ENCODE data around the gene SEC16B.

Gene SEC16B

DNA sequence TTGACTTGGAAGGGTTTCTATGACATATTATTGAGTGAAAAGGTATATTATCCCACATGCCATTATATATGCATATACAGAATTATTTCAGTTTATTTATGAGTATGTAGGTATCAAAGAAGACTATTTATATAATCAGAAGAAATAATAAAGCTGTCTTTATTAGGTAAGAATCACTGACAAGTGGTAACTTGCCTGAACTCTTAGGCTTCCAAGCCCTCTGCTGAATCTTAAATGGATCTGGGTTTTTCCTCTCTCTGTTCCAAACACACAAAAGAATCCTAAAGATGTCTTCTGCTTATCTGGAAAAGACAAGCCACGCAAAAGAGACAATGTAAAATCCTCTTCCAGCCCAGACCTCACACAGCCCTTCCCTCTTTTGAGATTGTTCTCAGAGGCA, 14.9 kb upstream of the SEC16B start:
- FAIRE-seq (no peak), DNase-seq (ENCODE audit: insufficient read length, low spot score) (no peak)
- TF ChIP-seq POLR2A (IDR thresholded peaks at IDR 0.05; ENCODE audit: low read depth, low read length) = no peak

DNA sequence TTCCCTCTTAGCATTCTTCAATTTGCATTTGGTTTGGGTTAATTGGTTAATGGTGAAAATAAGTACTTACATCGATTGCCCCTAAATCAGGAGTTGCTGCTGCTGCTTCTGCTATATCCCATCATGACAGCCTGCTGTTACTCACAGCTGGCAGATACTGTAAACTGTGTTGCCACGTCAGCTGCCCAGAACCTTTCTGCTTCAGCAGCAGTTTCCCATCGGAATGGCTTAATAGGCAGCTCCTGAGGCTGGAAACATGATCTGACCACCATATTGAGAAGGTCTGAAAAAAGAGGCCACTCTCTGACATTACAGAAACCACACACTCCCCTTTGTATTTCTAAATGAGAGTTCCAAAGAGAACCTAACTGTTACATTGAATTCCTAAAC, 14.3 kb upstream of the SEC16B start:
- FAIRE-seq (no peak), DNase-seq (ENCODE audit: insufficient read length, low spot score) (peak; percentile 31)
- no peak for TF ChIP-seq POLR2A (IDR thresholded peaks at IDR 0.05; ENCODE audit: low read depth, low read length)

DNA sequence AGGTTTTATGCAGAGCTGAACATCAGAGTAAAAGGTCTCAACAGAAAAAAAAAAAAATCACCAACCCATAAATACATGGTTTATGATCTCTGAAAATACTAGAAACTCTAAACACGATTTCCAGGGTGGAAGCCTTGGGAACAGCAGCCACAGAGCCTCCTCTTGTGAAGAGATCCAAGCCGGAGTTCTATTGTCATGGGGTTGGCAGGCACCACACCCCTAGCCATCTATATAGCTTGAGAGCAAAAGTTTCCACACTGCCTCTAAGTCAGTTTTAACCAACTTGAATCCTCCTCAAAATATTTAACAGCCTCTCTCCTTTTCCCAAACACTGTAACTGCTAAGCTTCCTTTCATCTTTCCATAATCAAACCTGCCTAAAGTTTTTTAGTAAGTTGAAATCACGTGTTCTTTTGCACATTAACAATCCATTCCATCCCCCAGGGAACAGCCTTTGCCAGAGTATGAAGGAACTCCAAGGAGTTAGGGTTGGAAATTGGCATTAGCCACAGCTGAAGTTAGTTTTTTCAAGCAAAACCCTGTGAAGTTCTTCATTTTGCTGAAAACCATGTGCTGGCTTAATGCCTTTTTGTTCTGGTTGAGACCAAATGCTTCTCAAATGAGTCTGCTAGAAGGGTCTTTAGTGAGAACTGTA, 13.8 kb upstream of the SEC16B start:
- DNase-seq (ENCODE audit: insufficient read length, low spot score) = no peak
- TF ChIP-seq POLR2A (IDR thresholded peaks at IDR 0.05; ENCODE audit: low read depth, low read length) = no peak
- no peak for FAIRE-seq

DNA sequence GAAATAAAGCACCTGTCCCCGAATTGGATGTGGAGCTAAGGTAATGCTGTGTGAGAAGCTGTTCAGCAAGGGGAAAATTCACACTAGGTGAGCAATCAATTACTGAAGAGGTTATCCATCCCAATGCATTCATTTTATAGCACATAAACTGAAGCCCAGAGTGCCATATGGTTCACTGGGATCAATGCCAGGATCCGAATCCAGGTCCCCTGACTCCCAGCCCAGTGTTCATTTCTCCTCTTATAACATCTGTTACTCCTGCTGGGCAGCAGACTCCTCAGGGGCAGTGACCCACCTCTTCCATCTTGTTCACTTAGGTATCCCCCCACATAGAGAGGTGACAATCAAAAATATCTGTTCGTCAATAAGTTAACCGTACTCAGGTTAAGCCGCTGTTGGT, 13.2 kb upstream of the SEC16B start:
- TF ChIP-seq POLR2A (IDR thresholded peaks at IDR 0.05; ENCODE audit: low read depth, low read length) = no peak
- FAIRE-seq (no peak), DNase-seq (ENCODE audit: insufficient read length, low spot score) (no peak)

DNA sequence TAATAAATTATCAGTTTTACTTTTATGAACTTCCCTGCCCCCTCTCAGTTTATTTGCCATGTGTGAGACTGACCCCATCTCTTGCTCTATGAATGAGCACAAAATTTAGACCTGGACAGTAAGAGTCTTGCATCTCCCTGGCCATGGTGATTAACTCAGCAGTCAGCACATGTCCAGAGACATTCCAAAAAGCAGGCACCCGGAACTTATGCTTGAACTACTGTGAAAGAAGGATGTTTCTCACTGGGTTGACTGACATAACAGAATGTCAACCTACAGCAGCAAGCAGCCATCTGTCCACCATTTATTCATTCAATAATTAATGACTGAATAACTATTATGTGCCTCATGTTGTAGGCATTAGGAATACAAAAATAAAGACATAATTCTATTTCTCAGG, 11.3 kb upstream of the SEC16B start:
- no peak for FAIRE-seq
- DNase-seq (ENCODE audit: insufficient read length, low spot score) = no peak
- no peak for TF ChIP-seq POLR2A (IDR thresholded peaks at IDR 0.05; ENCODE audit: low read depth, low read length)

DNA sequence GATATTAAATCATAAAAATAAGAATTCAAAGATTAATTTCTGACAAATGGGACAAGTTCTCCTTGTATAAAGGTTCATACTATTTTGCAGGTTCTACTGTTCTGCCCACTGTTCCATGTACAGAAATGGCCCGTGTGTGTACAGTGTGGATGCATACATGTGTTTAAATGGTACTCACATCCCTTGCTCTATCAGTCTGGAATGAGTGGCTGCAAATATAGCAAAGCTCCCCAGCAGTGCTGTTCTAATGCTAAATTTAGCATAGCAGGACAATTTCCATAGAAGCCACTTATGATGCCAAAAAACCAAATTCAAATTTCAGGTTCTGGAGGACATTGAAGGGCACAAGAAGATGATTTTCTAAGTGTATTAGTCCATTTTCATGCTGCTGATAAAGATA, 9.4 kb upstream of the SEC16B start:
- DNase-seq (ENCODE audit: insufficient read length, low spot score) = no peak
- no peak for FAIRE-seq
- no peak for TF ChIP-seq POLR2A (IDR thresholded peaks at IDR 0.05; ENCODE audit: low read depth, low read length)

DNA sequence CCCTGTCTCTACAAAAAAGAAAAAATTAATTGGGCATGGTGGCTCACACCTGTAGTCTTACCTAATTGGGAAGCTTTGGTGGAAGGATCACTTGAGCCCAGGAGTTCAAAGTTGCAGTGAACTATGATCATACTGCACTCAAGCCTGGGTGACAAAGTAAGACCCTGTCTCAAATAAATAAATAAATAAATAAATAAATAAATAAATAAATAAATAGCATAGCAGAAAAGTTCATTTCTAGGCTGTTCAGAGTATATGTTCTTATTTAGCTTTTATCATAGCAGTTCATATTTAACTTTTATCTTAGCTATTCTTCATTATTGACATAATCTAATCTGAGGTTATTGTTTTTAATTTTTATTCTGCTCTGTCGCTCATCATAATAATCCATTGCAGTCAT, 8.7 kb upstream of the SEC16B start:
- TF ChIP-seq POLR2A (IDR thresholded peaks at IDR 0.05; ENCODE audit: low read depth, low read length) = no peak
- DNase-seq (ENCODE audit: insufficient read length, low spot score) (no peak), FAIRE-seq (no peak)

DNA sequence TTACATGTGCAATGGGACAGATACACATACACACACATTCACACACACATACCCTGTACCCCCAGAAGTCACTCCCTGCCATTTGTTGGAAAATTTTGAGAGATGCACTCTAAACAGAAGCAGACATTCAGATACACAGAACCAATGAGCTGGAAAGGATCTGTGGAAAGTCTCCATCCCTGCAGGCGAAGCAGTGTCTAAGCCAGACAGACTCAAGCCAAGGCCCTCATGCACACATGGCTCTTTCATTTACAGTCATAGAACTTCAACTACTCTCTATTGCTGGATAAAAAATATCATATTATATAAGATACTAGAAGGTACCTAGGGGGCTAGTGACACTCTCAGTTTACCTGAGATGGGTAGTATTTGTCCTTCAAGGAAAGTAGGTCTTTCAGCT, 7.3 kb upstream of the SEC16B start:
- TF ChIP-seq POLR2A (IDR thresholded peaks at IDR 0.05; ENCODE audit: low read depth, low read length) = no peak
- FAIRE-seq (no peak), DNase-seq (ENCODE audit: insufficient read length, low spot score) (no peak)

DNA sequence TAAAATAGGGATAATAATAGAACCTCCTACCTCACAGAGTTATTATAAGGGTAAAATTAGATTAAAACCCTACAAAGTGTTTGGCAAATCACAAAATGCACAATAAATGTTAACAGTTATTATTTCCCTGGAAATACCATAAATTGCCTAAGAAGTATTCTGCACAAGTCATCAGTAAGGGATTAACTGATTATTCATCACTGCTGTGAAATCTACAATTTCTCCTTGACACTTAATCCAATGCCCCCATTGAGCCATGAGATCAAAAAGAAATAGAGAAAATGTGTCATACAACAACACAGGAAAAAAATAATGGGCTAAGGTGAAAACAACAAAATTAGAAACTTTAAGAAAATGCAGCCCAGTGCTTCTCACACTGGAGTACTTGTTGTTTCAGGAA, 6.7 kb upstream of the SEC16B start:
- TF ChIP-seq POLR2A (IDR thresholded peaks at IDR 0.05; ENCODE audit: low read depth, low read length) = no peak
- no peak for DNase-seq (ENCODE audit: insufficient read length, low spot score)
- FAIRE-seq = no peak

DNA sequence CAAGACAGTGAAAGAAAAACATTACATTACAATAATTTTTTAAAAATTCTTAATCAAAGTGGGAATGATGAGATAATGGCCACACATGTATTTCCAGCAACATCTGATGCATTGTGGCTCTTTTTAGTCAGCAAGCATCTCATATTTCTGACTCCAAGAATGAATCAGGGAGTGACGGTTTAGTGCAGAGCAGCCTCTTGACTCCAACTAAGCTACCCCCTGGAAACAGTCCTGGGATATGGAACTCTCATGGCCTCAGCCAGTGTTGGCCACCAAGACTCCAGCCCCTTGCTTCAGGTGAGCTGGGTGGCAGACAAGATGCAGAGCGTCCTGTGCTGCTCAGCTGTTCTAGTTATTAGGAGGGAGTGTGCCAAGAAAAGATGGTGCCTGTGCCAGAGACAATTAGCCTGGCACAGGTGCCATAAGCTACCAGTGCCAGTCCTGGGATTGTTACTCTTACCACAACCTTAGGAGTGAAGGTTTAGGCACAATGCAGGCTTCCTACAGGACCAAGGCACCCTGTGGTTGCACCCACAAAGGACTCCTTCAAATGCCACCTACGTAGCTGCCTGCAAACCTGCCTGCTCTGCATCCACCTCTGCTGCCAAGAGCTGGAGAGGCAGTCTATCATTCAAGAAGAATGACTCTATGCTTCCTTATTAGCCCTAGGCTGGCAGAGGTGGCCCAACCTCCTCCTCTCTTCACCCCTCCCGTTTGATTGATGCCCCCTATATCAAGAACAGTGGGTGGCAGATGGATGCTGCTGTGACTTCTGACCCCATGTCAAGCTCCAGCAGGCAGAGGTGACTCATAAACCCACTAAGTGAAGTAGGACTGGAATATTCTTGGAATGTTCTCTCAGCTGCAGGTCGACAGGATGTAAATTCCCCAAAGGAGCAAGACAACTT, 6.0 kb upstream of the SEC16B start:
- FAIRE-seq (no peak), DNase-seq (ENCODE audit: insufficient read length, low spot score) (peak; percentile 44)
- TF ChIP-seq POLR2A (IDR thresholded peaks at IDR 0.05; ENCODE audit: low read depth, low read length) = no peak

DNA sequence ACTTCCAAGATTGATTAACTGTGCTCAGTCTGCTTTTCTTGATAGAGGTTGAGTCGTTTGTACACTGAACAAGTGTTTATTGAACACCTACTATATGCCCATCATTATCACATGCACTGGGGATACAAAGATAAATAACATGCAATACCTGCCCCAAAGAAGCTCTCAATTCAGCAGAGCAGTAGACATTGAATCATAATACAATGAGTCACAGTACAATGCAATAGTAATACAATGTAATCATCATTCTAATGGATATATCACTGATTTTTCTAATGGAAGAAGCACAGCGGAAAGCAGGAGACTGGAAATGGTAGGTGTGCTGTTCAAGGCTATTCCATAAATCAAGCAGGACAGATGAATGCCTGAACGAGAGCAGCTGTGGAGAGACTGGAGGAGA, 3.7 kb upstream of the SEC16B start:
- DNase-seq (ENCODE audit: insufficient read length, low spot score) = no peak
- TF ChIP-seq POLR2A (IDR thresholded peaks at IDR 0.05; ENCODE audit: low read depth, low read length) = no peak
- FAIRE-seq = no peak

DNA sequence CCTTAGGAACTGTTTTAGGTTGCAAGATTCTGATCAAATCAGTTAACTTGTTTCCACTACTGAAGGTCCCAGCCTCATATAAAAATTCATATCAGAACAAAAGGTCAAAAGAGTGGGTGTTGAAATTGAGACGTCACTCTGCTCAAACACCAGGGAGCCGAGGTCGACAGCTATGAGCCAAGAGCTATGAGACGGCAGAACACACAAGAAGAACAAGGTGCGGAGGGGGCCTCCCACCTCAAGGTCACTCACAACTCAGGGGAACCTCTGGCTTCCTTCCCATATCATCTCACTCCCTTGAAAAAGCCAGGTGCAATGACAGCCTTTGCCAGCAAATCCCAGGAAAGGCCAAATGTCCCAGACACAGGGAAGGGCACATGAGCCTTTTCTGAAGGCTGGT, 749 bp downstream of the SEC16B start:
- no peak for DNase-seq (ENCODE audit: insufficient read length, low spot score)
- no peak for TF ChIP-seq POLR2A (IDR thresholded peaks at IDR 0.05; ENCODE audit: low read depth, low read length)
- no peak for FAIRE-seq

DNA sequence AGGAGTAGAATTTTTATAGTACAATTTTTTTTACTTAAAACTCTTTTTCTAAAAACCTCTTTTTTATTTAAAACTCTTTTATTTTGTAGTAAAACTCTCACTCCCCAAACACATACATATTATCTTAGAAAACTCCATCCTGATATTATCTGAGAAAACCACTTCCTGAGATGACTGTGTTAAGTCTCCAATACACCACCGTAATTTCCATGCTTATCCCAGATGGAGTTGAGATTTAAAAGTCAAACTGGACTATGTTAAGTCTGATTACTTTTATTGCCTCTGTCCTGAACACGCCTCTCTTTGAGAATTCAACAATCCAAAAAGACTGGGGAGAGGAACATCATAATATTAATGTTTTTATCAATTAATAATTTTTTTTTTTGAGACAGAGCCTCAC, 3.7 kb downstream of the SEC16B start:
- no peak for TF ChIP-seq POLR2A (IDR thresholded peaks at IDR 0.05; ENCODE audit: low read depth, low read length)
- FAIRE-seq (no peak), DNase-seq (ENCODE audit: insufficient read length, low spot score) (no peak)

DNA sequence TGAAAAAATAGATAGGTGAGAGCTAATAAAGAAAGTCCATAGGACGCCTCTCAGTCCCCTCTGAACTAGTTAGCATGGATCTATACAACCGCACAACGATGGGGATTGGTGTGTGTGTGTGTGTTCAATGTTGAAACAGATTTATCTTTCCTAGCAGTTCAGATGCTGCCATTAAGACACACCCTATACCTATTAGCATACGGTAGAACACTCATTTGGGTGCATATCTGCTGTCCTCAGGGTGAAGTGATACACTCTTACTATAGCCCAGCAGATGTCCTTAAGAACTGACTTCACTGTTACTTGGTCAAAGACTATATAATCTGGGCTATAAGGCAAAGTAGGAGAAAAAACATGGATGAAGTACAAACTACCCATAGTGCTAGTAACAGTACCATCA, 4.6 kb downstream of the SEC16B start:
- no peak for FAIRE-seq
- no peak for TF ChIP-seq POLR2A (IDR thresholded peaks at IDR 0.05; ENCODE audit: low read depth, low read length)
- DNase-seq (ENCODE audit: insufficient read length, low spot score) = no peak

DNA sequence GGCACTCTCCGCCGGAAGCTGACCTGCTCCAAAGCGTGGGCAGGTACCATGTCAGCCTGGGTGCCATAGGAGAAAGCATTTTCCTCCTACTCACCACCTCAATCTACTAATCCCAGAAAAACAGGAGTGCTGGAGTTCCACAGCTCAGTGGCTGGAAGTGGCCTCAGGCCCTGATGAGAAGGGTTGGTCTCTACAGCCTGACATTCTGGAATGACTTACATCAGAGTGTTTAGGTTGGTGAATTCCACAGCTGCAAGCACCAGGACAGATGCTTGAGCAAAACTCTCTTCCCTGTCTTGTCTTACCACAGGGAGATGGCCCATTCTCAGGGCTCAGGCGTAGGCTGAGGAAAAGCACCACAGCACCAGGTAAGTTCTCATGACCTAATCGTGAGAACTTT, 5.5 kb downstream of the SEC16B start:
- no peak for TF ChIP-seq POLR2A (IDR thresholded peaks at IDR 0.05; ENCODE audit: low read depth, low read length)
- FAIRE-seq (no peak), DNase-seq (ENCODE audit: insufficient read length, low spot score) (no peak)

All from H54 (cell line).